Measurements from ENCODE around the gene ATP10D.

ATP10D gene

DNA sequence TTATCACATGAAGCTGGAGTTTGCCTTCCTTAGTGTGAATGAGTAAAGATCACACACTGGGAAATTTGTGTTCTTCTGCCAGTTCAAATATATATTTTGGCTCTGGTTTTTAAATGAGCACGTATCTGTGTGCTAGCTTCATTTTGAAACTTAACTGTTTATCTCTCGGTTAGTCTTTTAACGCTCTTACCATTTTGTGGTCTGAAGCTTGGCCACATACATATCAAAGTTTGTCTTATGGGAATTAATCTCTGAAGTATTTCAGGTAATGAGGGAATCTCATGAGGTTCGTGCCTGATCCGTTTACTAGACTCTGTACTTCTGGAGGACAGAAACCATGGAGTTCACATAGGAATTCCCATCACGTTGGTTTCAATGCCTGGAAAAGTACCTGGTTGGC lies 13.8 kb downstream of the ATP10D start:
- H3K4me3 ChIP-seq (replicated peaks; ENCODE audit: low read depth, low read length), result no peak overlapping the region
- TF ChIP-seq, protein P1, sequence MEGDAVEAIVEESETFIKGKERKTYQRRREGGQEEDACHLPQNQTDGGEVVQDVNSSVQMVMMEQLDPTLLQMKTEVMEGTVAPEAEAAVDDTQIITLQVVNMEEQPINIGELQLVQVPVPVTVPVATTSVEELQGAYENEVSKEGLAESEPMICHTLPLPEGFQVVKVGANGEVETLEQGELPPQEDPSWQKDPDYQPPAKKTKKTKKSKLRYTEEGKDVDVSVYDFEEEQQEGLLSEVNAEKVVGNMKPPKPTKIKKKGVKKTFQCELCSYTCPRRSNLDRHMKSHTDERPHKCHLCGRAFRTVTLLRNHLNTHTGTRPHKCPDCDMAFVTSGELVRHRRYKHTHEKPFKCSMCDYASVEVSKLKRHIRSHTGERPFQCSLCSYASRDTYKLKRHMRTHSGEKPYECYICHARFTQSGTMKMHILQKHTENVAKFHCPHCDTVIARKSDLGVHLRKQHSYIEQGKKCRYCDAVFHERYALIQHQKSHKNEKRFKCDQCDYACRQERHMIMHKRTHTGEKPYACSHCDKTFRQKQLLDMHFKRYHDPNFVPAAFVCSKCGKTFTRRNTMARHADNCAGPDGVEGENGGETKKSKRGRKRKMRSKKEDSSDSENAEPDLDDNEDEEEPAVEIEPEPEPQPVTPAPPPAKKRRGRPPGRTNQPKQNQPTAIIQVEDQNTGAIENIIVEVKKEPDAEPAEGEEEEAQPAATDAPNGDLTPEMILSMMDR (IDR thresholded peaks at IDR 0.05; ENCODE audit: low read depth, low read length, missing control alignments), result no peak
- no peak for DNase-seq (ENCODE audit: extremely low read depth, low read depth)

DNA sequence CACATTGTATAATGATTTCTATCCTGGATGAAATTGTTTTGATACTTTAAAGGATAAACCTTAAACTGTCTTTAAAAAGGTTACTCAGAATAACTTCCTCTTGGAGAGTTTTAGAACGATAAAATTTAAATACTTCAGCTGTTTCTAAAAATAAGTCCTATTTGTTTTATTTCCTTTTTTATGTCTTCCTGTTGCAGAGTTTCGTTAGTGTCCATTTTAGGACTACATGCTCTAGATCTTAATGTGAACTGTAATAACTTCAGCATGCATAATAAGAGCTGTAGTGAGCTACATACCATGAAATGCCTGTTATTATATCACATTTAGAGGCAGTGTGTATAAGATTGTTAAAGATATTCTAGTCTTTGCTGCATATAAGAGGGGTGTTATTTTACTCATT lies 14.6 kb downstream of the ATP10D start:
- no peak overlapping the region for H3K4me3 ChIP-seq (replicated peaks; ENCODE audit: low read depth, low read length)
- TF ChIP-seq, protein P1 (IDR thresholded peaks at IDR 0.05; ENCODE audit: low read depth, low read length, missing control alignments), result no peak
- DNase-seq (ENCODE audit: extremely low read depth, low read depth), result no peak

DNA sequence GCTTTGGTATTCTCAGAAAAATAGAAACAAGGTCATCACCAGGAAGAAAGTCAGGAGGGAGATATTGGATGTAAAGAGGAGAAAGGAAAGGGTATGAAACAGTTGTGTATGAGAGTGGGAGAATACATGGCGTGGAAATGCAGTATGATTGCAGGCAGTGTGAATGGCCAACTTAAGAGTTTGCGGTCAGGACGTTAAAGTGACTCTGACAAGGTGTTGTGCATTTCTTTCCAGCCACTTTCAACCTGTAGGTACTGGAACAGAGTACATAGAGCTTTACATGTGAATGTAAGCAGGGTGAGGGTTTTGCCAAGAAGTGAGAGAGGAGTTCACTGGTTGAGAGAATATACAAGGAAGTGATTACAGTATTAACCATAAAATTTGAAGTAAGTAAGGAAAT lies 15.7 kb downstream of the ATP10D start:
- DNase-seq (ENCODE audit: extremely low read depth, low read depth), result no peak
- no peak overlapping the region for H3K4me3 ChIP-seq (replicated peaks; ENCODE audit: low read depth, low read length)
- TF ChIP-seq, protein P1 (IDR thresholded peaks at IDR 0.05; ENCODE audit: low read depth, low read length, missing control alignments), result no peak

DNA sequence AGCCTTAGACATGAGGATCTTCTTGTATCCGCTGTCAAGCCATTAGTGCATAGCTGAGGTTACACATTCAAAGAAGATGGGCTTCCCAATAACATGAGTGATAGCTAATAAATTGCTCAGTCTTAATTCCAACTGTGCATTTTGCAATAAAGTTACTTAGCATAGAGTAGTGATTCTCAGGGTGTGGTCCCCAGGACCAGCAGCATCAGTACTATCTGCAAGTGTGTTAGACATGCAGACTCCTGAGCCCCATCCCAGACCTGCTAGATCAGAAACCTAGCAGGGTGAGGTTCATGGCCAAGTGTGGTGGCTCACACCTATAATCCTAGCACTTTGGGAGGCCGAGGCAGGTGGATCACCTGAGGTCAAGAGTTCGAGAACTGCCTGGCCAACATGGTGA lies 20.1 kb downstream of the ATP10D start:
- TF ChIP-seq, protein P1 (IDR thresholded peaks at IDR 0.05; ENCODE audit: low read depth, low read length, missing control alignments), result no peak

DNA sequence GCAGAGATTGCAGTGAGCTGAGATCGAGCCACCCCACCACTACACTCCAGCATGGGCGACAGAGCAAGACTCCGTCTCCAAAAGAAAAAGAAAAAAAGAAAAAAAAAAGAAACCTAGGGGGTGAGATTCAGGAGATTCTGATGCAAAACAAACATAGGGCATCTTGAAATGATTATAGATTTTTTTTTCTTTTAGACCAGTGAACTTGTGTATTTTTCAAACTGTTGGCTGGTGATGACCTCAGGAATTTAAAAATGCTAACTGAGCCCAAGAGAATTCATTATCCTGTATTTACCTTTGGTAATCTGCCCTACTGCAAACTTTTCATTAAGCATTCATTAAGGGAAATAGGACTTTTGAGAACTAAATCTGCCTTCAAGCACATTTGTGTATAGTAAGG lies 20.6 kb downstream of the ATP10D start:
- TF ChIP-seq, protein P1 (IDR thresholded peaks at IDR 0.05; ENCODE audit: low read depth, low read length, missing control alignments), result no peak
- DNase-seq (ENCODE audit: extremely low read depth, low read depth), result no peak
- H3K4me3 ChIP-seq (replicated peaks; ENCODE audit: low read depth, low read length), result no peak overlapping the region

More for the DNA sequence above, 20.1 kb downstream of the ATP10D start:
- no peak overlapping the region for H3K4me3 ChIP-seq (replicated peaks; ENCODE audit: low read depth, low read length)
- no peak for DNase-seq (ENCODE audit: extremely low read depth, low read depth)

DNA sequence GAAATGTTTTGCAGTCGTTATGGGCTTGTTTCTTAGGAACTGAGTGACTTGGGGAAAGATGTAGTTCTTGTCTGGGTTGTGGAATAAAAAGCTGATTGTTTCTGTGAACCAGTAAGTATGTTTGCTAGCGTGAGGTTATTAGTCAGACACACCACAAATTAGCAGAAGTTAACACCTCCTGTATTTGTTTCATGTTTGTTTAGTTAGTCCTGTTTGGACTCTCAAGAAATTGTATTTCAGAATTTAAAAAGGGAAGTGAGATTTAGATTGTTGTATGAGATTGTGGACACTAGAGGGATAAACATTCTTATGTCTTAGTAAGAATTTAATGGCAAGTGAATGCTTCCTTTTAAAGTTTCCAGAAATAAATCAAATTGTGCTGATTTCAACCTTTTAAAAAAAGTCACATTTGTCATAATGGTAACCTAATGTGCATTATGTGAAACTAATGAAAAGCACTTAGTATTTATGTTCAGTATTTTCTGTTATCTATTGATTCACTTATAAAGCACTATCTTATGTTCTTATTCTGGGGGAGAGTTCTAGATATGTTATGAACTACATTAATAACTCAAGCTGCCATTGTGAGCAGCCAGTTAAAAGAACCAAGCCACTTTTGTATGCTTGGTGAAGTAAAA lies 25.6 kb downstream of the ATP10D start:
- DNase-seq (ENCODE audit: extremely low read depth, low read depth), result no peak
- TF ChIP-seq, protein P1 (IDR thresholded peaks at IDR 0.05; ENCODE audit: low read depth, low read length, missing control alignments), result no peak
- H3K4me3 ChIP-seq (replicated peaks; ENCODE audit: low read depth, low read length), result no peak overlapping the region

DNA sequence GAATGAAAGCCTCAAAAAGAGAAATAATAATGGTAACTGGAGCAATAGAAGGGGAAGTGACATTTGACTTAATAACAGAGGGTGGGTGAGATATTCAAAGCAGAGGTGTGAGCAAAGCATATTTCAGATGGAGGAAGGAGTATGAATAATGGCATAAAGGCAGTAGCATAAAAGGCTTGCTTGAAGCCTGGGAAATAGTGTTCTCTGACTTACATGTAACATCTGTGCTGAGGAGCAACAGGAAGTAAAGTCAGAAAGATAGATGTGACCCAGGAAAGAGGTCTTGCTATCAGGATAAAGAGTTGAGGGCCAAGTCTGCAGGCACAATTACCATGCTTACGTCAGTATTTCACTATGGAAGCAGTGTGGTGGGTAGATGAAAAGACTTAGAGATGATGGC lies 28.4 kb downstream of the ATP10D start:
- TF ChIP-seq, protein P1 (IDR thresholded peaks at IDR 0.05; ENCODE audit: low read depth, low read length, missing control alignments), result no peak
- H3K4me3 ChIP-seq (replicated peaks; ENCODE audit: low read depth, low read length), result no peak overlapping the region
- no peak for DNase-seq (ENCODE audit: extremely low read depth, low read depth)

Data from HFF-Myc (cell line).